NOMO-1 treated with DMSO at 0.1 percent for 48 hours (cell line): ENCODE data around the gene NFE2.
"Not testable (repeated sequence)": the region's sequence is repeated elsewhere in the genome, so short reads cannot be mapped to it uniquely, and the experiment has no call there.

Experiments
- DNase-seq: peaks from one replicate; lab custom pipeline; 2025; ENCODE audit not compliant: unreplicated experiment; lab: John Stamatoyannopoulos, UW

Gene NFE2

DNA sequence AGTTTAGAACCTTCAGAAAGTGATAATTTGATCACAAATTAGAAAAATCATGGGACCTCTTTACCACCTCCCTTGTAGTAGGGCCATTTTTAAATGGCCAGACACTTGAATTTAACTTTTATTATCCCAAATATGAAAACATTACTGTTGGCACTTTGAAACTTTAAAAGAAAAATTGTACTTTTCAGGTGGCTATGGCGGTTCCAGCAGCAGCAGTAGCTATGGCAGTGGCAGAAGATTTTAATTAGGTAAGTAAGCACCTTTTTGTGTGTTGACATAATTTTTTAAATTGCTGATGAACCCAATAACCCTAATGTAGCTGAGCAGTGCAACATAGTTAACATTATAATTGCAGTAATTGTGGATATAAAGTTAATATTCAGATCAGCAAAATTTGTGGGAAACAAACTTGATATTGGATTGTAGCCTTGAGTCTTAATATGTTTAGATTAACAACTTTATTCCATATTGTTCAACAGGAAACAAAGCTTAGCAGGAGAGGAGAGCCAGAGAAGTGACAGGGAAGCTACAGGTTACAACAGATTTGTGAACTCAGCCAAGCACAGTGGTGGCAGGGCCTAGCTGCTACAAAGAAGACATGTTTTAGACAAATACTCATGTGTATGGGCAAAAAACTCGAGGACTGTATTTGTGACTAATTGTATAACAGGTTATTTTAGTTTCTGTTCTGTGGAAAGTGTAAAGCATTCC lies 16.6 kb downstream of the NFE2 start:
- not testable (repeated sequence) for DNase-seq

DNA sequence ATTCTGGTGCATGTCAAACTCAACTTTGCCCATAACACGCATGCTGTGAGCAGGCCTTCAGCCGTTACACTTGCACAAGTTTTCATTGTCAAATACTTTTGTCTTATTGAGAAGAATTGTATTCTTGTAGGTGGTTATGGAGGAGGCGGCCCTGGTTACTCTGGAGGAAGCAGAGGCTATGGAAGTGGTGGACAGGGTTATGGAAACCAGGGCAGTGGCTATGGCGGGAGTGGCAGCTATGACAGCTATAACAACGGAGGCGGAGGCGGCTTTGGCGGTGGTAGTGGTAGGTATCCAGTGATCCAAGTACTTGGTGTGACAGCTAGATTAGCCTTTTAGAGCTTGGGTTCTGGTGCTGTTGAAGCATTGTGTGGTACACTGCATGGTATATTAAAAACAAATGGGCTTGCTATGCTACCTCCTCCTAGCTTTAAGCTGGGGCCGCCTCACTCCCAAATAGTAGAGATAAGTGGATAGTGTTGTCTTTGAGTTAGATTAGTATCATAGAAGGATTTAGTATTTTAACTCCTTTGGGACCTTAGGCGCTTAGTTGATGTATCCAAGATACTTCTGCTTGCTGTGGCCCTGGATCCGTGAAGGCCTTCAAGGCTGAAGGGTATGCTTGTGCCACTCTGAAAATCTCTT lies 17.7 kb downstream of the NFE2 start:
- DNase-seq = no peak

DNA sequence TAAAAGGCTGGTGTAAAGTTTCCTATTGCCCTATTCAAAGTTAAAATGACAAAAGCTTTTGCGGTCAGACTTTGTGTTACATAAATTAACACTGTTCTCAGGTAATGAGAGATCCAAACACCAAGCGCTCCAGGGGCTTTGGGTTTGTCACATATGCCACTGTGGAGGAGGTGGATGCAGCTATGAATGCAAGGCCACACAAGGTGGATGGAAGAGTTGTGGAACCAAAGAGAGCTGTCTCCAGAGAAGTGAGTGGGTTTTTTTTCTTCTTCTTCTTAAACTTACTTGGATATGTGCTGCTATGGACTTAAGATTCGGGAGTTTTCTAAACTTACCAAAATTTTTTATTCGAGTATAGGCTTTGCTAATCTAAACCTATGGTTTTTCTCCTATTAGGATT lies 19.1 kb downstream of the NFE2 start:
- not testable (repeated sequence) for DNase-seq

DNA sequence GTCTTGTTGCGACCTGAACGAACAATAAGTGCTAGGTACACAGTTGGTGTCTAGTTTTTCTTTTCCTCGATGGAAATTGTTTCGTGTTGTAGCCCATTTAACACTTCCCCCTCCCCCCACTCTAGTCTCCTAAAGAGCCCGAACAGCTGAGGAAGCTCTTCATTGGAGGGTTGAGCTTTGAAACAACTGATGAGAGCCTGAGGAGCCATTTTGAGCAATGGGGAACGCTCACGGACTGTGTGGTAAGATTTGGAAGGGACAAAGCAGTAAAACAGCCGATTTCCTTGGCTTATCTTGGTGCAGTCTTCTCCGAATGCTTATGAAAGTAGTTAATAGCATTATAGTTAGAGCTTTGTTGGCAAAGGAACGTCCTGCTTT lies 19.6 kb downstream of the NFE2 start:
- not testable (repeated sequence) for DNase-seq

DNA sequence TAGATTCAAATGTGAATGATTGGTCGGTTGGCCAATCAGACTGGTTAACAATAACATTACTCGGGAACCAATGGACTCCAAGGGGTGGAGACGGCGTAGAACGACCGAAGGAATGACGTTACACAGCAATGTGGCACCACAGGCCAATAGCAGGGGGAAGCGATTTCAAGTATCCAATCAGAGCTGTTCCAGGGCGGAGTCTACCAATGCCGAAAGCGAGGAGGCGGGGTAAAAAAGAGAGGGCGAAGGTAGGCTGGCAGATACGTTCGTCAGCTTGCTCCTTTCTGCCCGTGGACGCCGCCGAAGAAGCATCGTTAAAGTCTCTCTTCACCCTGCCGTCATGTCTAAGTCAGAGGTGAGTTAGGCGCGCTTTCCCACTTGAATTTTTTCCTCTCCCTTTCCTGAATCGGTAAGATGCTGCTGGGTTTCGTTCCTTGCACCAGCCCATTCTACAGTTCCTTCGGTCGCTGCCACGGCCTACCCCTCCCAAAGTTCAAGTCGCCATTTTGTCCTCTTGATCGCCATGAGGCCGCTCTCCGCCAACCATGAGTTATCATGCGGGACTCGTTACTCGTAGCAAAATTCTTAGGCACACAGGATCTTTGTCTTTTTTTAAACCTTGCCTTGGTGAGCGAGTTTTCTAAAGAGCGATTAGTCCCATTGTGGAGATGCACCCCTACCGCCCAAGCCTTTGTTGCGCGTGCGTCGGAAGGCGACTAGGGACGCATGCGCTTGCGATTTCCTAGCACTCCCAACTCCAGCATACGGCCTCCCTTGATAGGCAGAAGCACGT lies 20.2 kb downstream of the NFE2 start, which contains the start of gene HNRNPA1:
HNRNPA1 (plus strand) TSS at position 259 of the 793 bp plus-strand sequence; CDS start at position 341, 82 bp downstream.
- DNase-seq = peak; percentile 100

DNA sequence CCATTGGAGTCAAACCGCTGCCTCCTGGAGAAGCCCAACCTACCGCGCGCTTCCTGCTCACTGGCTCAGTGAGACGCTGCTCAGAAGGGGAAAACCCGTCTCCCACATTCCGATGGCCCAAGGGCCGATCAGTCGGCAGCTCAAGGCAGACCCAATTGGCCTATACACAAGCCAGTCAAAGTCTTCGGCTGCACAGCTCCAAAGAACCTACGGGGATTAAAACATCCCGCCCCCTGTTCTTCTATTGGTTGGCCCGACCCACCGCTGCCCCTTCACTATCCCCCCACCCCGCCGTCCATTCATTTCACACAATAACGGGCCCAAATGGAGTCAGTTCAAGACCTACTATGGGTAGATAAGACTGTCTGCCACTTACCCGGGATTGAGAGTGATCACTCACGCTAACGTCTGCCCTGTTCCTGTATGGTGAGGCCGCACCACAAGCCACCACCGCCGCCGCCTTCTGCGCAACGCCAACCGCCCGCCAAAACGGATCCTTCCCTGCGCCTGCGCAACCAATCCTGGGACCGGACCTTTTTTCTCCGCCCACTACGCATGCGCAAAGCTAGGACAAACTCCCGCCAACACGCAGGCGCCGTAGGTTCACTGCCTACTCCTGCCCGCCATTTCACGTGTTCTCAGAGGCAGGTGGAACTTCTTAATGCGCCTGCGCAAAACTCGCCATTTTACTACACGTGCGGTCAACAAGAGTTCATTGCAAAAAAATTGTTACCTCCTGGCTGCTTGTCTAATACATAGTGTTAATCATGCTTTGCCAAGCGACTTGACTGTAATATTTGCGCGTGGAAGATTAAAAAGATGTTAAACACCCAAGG lies 21.0 kb downstream of the NFE2 start, which contains the start of gene CBX5:
CBX5 (minus strand) TSS at position 491 of the 836 bp plus-strand sequence. CDS start 22,472 bp downstream, outside the sequence.
- peak; percentile 99 for DNase-seq

DNA sequence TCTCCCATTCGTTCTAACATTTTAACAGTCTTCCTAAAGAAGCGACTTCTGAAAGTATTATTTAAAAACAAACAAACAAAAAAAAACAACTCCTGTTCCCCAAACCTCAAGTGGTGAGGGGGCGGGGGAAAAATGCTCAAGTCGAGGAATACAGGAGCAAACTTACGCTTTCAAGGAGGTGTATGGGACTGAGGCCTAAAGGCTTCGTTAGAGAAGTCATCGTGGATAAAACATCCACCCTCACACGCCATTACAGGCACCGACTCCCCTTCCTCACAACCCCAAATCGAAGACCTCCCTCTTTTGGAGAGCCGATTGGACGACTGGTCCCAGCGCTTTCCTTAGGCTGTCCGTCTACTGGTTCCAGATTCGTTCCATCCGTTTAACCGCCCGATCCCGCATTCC lies 21.6 kb downstream of the NFE2 start:
- DNase-seq = no peak

DNA sequence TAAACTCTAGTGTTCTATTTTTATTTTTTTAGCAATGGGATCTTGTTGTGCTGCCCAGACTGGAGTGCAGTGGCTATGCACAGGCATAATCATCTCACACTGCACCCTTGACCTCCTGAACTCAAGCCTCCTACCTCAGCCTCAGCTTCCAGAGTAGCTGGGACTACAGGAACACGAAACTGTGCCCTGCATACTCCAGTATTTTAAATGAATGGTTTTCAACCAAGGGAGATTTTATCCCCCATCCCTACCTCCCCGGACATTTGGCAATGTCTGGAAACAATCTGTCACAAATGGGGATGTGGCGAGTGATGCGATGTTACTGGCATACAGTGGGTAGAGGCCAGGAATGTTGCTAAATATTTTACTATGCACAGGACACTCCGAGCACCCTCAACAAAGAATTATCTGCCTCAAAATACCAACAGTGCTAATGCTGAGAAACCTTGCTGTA lies 23.0 kb downstream of the NFE2 start:
- DNase-seq = peak; percentile 35

DNA sequence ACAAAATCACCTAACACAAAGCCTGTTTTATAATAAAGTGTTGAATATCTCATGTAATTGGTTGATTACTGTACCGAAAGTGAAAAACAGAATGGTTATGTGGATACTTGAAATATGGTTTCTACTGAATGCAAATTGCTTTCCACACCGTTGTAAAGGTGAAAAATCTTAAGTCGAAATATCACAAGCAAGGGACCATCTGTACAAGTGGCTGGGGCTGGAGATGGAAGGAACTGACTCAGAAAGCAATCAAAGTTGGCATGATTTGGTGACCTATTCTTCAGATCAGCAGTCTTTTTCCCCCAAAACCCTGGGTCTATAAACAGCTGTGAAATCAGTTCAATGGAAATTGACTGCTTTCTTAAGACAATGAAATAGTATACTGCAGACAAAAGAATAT lies 24.4 kb downstream of the NFE2 start:
- no peak for DNase-seq

DNA sequence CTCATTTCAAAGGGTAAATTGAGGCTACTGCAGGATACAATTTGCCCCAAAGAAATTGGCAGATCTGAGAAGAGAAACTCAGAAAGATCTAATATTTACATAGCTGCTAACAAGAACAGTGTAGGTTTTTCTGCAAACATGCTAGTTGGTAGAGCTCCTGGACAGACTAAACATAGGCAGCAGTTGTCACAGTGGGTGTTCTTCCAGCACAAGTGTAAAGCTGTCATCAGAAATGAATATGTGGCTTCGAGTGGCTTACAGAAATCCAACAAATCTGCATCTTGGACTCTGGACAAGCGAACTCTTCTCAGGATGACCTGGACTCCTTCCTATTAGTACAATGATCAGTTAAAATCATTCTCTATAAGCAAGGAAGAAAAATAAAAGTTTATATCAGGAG lies 26.8 kb downstream of the NFE2 start:
- DNase-seq = no peak

DNA sequence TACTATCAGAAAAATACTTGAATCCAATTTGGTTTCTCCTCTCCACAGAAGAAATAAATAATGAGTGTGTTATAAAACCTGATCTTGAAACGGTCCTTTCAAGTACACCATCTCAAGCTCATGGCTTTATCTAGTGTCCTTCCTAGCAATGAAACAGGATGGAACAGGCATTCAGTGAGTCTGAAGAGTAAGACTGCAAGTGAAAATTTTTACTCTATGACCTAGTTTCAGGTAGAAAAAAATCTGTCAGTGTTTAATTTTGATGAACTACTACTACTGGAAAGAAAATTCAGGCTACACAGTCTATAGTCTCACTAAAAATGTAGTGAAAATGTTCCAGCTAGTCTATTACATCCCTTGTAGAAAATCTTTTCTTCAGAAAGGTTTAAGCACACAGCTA lies 28.6 kb downstream of the NFE2 start:
- DNase-seq = no peak

DNA sequence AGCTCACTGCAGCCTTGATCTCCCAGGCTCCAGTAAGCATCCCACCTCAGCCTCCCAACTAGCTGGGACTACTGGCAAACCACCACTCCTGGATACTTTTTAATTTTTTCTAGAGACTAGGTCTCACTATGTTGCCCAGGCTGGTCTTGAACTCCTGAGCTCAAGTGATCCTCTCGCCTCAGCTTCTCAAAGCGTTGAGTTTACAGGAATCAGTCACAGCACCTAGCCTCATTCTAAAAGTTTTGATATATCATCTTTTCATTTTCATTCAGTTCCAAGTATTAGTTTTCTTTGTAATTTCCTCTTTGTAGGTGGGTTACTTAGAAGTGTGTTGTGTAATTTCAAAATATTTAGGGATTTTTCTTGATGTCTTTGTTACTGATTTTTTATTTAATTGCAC lies 30.5 kb downstream of the NFE2 start:
- no peak for DNase-seq

DNA sequence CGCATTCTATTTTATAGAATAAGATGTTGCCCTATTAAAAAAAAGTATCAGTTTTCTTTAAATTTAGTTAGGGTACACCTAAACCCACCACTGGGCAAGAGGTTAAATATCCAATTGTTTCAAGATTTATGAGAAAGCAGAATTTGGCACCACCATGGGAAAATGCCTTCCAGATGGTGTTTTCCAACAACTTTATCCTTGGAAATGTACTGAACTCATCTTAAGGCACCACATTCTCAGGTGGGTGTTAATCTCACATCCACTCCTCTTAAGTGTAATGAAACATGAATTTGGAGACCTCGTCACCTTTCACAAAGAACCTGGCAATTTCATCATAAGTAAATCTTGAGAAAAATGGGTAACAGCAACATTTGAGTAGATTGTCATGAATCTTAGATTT lies 34.0 kb downstream of the NFE2 start:
- no peak for DNase-seq

DNA sequence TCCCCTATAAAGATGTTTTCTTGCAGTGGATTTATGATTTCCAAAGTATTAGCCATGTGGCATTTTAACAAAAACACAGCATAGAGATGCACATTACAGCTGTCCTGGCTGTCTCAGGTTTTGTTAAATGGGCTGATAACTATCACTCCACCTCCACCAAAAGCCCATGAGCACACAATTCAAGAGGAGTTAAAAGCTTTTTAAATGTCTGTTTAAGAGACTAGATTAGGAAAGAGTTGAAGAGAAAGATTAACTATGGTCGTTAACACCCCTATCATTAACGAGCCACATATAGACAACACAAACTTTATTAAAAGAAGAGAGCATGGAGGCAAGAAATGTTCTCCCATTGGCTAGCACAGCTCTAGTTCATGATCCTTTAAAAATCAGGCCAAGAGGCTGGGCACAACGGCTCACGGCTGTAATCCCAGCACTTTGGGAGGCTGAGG lies 35.4 kb downstream of the NFE2 start:
- DNase-seq = no peak

DNA sequence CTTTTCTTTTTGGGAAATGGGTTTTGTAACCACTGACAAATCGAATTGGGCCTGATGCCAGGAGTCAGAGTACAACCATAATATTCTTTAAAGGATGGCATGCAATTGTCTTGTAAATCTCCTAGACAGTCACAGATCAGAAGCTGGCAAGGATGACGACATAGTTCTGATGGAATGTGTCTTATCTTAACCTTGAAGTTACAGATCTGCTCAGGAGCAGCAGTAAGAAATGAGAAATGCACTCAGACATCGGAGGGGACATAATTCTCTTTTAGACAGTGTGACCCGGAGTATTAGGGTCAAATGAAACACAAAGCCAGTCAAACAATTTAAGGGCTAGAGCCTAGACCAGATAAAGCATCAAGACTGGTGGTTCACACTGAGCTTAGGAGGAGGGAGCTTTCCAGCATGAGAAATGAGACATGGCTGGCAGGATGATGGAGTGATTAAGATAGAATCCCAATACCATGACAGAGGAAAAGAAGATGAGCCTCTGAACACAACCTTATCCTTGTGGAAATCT lies 38.4 kb downstream of the NFE2 start:
- peak; percentile 14 for DNase-seq

DNA sequence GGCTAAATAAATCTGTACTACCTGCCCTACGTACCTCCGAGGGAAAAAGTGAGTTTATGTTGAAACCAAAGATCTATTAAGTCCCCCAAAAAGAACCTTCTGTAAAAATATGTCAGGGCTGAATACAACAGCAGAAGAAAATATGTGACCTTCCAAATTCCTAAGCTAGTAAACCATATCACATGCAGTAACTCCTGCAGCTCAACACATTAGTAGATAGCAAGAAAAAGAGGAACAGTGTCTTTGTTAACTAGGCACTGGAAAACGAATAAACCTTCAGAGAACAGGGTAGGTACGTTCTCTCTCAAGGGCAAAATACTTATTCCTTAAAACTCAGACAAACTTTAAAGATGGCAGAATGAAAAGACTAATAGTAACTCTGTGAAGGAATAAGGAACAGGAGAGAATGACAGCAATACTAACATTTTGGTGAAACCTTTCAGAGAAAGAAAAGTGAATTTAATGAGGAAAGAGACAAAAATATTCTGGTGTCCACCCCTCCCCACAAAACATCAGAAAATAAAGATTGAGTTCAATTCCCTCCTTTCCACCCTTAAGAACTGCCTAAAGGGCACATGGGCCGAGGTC lies 38.9 kb downstream of the NFE2 start:
- DNase-seq = peak; percentile 65

DNA sequence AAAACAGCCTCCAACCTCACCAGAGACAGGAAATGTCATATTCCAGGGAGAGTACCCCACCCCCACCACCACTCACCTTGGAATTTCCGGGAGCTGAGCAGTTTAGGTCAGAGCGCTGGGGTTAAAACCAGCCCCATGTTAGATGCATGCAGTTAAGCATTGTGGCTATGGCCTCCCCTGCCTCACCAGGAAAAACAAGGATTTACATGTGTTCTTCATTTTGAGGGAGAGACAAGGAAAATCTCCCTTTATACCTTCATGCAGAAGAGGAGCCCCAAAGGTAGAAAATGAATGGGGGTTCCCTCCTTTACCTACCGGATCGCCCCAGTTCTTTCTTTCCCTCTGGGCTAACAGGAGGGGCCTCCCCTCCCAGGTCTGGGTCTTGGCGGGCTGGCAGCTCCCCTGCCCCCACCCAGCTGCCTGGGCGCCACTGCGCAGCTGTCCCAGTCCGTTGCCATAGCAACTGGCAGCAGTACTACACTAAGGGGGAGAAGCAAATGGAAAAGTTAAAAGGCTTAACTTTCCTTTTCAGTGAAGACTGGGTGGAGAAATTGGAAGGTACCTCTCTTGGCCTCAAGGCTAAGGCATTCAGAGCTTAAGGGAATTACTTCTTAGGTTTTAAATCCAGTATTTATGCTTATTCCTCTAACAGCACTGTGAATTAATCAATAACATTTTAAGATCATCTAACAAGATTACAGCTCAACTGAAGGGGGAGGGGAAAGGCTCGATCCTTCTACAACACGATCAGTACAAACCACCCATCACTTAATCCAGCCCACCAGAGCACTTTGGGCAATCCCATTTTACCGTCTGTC lies 41.4 kb downstream of the NFE2 start:
- DNase-seq = no peak

DNA sequence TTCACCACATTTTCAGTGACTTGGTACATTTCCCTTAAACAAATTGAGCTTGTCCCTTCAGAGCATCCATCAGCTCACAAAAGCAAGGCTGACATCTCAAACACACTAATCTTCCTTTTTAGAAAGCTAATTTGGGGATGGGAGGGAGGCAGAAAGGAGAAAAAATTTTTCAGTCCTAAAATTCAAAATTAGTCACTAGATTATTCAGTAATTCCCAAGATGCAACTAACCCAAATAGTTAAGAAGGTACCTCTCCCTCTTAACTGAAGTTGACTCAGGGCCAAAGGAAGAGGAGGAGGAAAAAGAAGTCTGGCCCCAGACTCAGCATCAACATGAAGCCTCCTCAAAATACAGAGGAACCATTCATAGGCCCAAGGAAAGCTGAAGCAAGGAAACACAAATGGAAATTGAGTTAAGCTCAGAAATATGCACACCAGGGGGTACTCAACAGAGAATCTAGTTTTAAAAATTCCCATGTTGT lies 42.6 kb downstream of the NFE2 start:
- no peak for DNase-seq

DNA sequence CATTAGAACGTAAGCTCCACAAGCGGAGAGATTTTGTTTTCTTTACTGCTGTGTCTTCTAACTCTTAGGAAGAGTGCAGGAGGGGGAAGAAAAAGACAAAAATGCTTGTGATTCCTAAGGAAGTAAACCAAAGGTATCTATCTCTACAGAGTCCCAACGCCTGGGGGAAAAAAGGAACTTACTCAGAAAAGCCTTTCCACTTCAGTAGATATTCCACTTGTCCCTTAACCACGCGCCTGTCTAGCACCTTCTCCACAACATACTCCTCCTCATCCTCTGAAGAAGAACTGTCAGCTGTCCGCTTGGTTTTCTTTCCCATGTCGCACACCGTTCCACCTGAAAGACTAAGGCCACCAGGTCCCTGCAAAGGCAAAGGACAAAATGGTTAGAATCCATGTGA lies 43.5 kb downstream of the NFE2 start:
- no peak for DNase-seq
